Activated CD4-positive, alpha-beta T cell treated with anti-CD3 and anti-CD28 coated beads for 36 hours (primary cell): Measurements from ENCODE around the gene ENKUR. TPM values are rescaled to one million over a fixed set of nuclear protein-coding genes. Genes with fewer than 3 reads are reported as not detected.

Experiments
- ATAC-seq: fragments of 200-7000 bp; cut with Tn5 transposase; one replicate; pipeline ENCODE4 v1.10.0; 2021; ENCODE audit warnings: mild to moderate bottlenecking, moderate library complexity
- CTCF ChIA-PET: fragments of 350-600 bp; sonication (Branson Sonifier 250); formaldehyde crosslinking; loops from one replicate; lab custom pipeline; 2021; ENCODE audit warnings: antibody characterized with exemption; lab: Charles Lee
- POLR2A ChIA-PET: fragments of 350-600 bp; sonication (Branson Sonifier 250); formaldehyde crosslinking; loops from one replicate; lab custom pipeline; 2021; ENCODE audit warnings: antibody characterized with exemption, inconsistent platforms; lab: Charles Lee
- DNase-seq: peaks from one replicate; pipeline ENCODE4 v3.0.0-alpha.2; 2020
- H3K27ac Mint-ChIP-seq: one replicate; pipeline ENCODE4 v1.8.0; 2021; ENCODE audit warnings: mixed read lengths
- H3K27me3 Mint-ChIP-seq: one replicate; pipeline ENCODE4 v1.8.0; 2021; ENCODE audit warnings: mixed read lengths
- H3K36me3 Mint-ChIP-seq: one replicate; pipeline ENCODE4 v1.8.0; 2021; ENCODE audit warnings: low read depth, mixed read lengths
- H3K4me1 Mint-ChIP-seq: one replicate; pipeline ENCODE4 v1.8.0; 2021; ENCODE audit warnings: mixed read lengths
- H3K4me3 Mint-ChIP-seq: one replicate; pipeline ENCODE4 v1.8.0; 2021; ENCODE audit warnings: mild to moderate bottlenecking, moderate library complexity, mixed read lengths
- H3K9me3 Mint-ChIP-seq: one replicate; pipeline ENCODE4 v1.8.0; 2021; ENCODE audit warnings: low read depth, mixed read lengths
- intact Hi-C, 2 experiments: fragments of 100-400 bp; cut with DNase I in 1 of 2; cut with micrococcal nuclease in 1 of 2; formaldehyde crosslinking; loops; one replicate each; pipeline versions ENCODE4 v1.14.2 to v1.15.1; 2022 to 2024; cut with DNase I, micrococcal nuclease
- total RNA-seq, 2 experiments: library from RNA; stranded (reverse); gene quantifications; one replicate each; pipeline ENCODE4 v1.2.3, GENCODE V29; 2021

ENKUR gene
- total RNA-seq, 2 experiments from 2014 or later = 0.11 TPM; not detected in 1

- Mint-ChIP-seq H3K9me3 (no peaks in the 10 kb centered on the region), H3K4me3 (no peak overlapping the region), H3K4me1 (peaks cover 18% of the 10 kb centered on the region), H3K27ac (no peak overlapping the region), H3K27me3 (peaks cover 4% of the 10 kb centered on the region), H3K36me3 (no peaks in the 10 kb centered on the region)
- ChIA-PET POLR2A (no interaction called here), CTCF (interaction anchor here (0.7 to 1.6 kb wide), 2 partner anchors 33 to 133 kb away, joined by 3 read pairs; no protein-coding TSS in a partner anchor)
- no peak for DNase-seq
- intact Hi-C loops = loop anchor here in 1 of 2 experiments (2.0 kb wide), 1 partner anchor 27 kb away; no protein-coding TSS in a partner anchor
- ATAC-seq = peak; percentile 85
These were observed 68.5 kb downstream of the ENKUR start for GRCh38 chr10:24947304-24948097.

DNA sequence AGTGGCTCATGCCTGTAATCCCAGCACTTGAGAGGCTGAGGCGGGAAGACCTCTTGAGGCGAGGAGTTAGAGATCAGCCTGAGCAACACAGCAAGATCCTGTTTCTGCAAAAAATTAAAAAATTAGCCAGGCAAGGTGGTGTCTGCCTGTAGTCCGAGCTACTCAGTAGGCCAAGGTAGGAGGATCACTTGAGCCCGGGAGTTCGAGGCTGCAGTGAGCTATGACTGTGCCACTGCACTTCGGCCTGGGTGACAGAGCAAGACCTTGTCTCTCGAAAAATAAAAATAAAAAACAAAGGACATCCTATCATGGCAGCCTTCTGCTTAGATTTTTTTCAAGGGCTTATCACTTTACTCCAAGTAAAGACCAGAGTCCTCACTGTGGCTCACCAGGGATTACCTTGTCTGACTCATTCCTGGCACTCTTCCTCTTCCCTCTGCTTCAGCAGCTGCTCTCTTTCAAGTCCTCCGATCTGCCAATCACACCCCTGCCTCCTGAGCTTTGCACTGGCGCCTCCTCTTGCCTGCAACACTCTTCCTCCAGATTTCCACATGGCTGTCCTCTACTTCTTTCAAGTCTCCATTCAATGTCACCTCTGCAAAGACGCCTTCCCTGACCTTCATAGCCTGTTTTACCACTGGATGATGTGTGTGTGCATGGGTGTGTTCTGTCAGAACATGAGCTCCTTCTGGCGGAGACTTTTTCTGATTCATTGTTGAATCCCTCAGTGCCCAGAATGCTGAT is 71.3 kb downstream of the ENKUR start:
- DNase-seq (no peak), ATAC-seq (no peak)
- Mint-ChIP-seq H3K4me3 (no peak overlapping the region), H3K9me3 (no peaks in the 10 kb centered on the region), H3K27ac (no peak overlapping the region), H3K4me1 (peaks cover 10% of the 10 kb centered on the region), H3K36me3 (no peaks in the 10 kb centered on the region), H3K27me3 (no peaks in the 10 kb centered on the region)
- ChIA-PET CTCF (interaction anchor here (0.9 to 1.5 kb wide), 2 partner anchors 9 to 11 kb away, joined by 3 to 4 read pairs; no protein-coding TSS in a partner anchor), POLR2A (no interaction called here)
- intact Hi-C loops = no loop called here

DNA sequence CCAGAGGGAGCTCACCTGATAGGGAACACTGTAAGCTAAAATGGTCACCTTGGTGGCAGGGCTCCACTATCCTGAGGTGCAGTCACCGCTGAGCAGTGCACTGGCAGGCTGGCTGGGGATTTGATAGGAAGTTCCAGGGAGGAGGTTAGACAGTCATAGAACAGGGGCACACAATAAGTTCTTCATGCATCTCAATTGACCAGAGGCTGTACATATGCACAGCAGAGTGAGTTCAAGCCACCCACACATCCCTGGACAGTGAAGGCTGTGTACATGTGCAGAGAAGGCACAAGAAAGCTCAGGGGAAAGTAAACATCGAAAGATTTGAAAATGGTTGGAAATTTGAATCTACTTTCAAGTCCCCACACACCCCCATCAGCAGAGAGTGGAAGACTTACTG is 77.4 kb downstream of the ENKUR start:
- ChIA-PET CTCF (interaction anchor here (0.6 to 1.0 kb wide), 2 partner anchors 9 to 1277 kb away, joined by 3 read pairs; no protein-coding TSS in a partner anchor), POLR2A (interaction anchor here (0.6 kb wide), 1 partner anchor 45 kb away, joined by 3 read pairs; no protein-coding TSS in a partner anchor)
- DNase-seq (no peak), ATAC-seq (no peak)
- intact Hi-C loops = no loop called here
- peaks cover 5% of the 10 kb centered on the region for H3K4me1 Mint-ChIP-seq
- peaks cover 3% of the 10 kb centered on the region for H3K9me3 Mint-ChIP-seq
- H3K4me3 Mint-ChIP-seq = no peak overlapping the region
- H3K27me3 Mint-ChIP-seq = no peaks in the 10 kb centered on the region
- H3K36me3 Mint-ChIP-seq = no peaks in the 10 kb centered on the region
- no peak overlapping the region for H3K27ac Mint-ChIP-seq

GRCh38 chr10:24938076-24938475 is 77.9 kb downstream of the ENKUR start:
- DNase-seq = no peak
- intact Hi-C loops = no loop called here
- no peaks in the 10 kb centered on the region for H3K36me3 Mint-ChIP-seq
- ChIA-PET CTCF (interaction anchor here (1.0 kb wide), 1 partner anchor 8 kb away, joined by 3 read pairs; no protein-coding TSS in a partner anchor), POLR2A (interaction anchor here (0.6 kb wide), 1 partner anchor 44 kb away, joined by 3 read pairs; no protein-coding TSS in a partner anchor)
- ATAC-seq = no peak
- H3K4me3 Mint-ChIP-seq = no peak overlapping the region
- peaks cover 3% of the 10 kb centered on the region for H3K9me3 Mint-ChIP-seq
- H3K27me3 Mint-ChIP-seq = no peaks in the 10 kb centered on the region
- H3K27ac Mint-ChIP-seq = no peak overlapping the region
- H3K4me1 Mint-ChIP-seq = peaks cover 5% of the 10 kb centered on the region

DNA sequence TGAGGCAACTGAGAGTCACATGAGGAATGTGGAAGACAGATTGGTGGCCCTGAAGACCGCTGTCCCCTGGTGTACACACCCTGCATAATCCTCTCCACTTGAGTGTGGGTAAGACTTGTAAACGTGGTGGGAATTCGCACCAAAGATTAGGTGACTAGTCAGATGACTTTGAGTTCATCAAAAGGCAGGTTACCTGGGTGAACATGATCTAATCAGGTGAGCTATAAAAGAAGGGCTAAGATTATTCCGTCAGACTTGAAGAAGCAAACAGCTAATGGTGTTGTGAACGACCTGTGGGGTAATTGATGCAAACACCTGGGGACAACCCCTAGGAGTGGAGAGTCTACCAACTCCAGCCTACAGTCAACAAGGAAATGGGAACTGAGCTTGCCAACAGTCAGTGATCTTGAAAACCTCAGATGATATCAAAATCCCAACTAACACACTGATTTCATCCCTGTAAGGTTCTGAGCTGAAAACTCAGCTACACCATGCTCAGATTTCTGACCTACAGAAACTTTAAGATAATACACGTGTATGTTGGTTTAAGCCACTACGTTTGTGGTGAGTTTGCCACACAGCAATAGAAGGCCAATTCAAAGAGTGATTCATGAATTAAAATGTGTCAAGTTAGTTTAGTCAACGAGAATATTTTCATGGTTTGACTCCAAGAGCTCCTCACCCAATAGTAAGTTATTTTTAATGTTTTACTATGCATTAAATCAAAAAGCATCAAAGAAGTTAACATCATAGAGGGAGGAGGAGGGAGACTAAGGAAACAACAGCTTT is 80.3 kb downstream of the ENKUR start:
- Mint-ChIP-seq H3K27me3 (no peaks in the 10 kb centered on the region), H3K4me1 (peaks cover 5% of the 10 kb centered on the region), H3K27ac (no peak overlapping the region), H3K4me3 (no peak overlapping the region), H3K36me3 (no peaks in the 10 kb centered on the region), H3K9me3 (peaks cover 3% of the 10 kb centered on the region)
- ATAC-seq (peak; percentile 61), DNase-seq (no peak)
- CTCF ChIA-PET = interaction anchor here (0.6 to 1.5 kb wide), 4 partner anchors 9 to 302 kb away, joined by 3 to 4 read pairs (median 4); no protein-coding TSS in a partner anchor
- intact Hi-C loops = no loop called here
- POLR2A ChIA-PET = no interaction called here

Other genes with a start within 250 kb of the ENKUR start
- under 1 TPM; 0.32 to 0.71 TPM for gene PRTFDC1, start 63.6 kb downstream of the ENKUR start, total RNA-seq
- 1 to 10 TPM; 8.0 to 9.5 TPM for gene THNSL1, start 454 bp upstream of the ENKUR start, total RNA-seq
- not detected for gene GPR158, start 158.8 kb upstream of the ENKUR start, total RNA-seq